ENCODE results near the gene DNAJB12. TPM values are rescaled to one million over a fixed set of nuclear protein-coding genes. Genes with fewer than 3 reads are reported as not detected.
A peak's percentile ranks its signal among the peaks of the same experiment; 100 is the strongest.

DNAJB12 gene
- total and polyA plus RNA-seq, 10 of the 15 experiments (the other 5 are each of a cell fraction or from before 2014, with no cell fraction given), result 4.6 to 31.6 (median 18.8) TPM

DNA sequence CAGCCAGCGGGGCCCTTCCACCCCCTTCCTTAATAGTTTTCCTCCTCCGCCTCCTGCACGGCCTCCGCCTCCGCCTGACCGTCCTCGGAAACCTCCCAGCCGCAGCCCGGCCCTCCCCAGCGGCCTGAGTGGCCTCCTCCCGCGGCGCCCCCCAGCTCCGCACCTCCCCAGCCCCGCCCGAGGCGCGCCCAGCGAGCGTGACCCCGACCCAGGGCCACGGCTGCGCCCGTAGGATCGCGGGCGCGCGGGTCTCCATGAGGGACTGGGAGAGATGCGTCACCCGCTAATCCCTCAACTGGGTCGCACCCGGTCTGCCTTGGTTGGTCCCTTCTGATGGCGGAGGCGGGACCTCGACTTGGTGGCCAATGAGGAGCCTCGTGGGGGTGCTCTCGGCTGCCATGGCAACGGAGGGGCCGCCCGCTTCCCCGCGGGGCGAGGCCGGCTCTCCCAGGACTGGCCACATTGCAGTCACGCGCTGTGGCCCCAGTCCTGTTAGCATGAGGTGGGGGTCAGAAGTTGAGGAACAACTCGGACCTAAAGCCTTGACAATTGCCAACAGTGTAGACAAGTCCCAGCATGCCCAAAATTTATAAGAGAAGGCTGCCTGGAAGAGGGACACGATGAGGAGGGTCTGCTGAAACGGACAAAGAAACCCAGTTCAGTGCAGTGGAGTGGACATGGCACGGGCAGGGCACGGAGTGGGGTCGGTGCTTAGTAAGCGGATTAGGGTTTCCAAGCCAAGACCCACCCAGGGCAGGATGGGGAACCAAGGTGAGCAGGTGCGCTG, 56.7 kb downstream of the DNAJB12 start (continued):
- TF ChIP-seq SUZ12 (IDR thresholded peaks at IDR 0.05; ENCODE audit: unreplicated experiment) (no peak), KDM1A (IDR thresholded peaks at IDR 0.05; ENCODE audit: borderline replicate concordance) (no peak), YY1 (IDR thresholded peaks at IDR 0.05; ENCODE audit: low read depth, low read length) (peak; percentile 67; the same call in 1 of the 2 replicates), BACH1 (IDR thresholded peaks at IDR 0.05; ENCODE audit: borderline replicate concordance) (peak; percentile 56), NR2C1 (IDR thresholded peaks at IDR 0.05) (peak; percentile 40; the same call in 1 of the 2 replicates), NFYB (IDR thresholded peaks at IDR 0.05; ENCODE audit: insufficient read depth, low read depth, low read length) (peak; percentile 91), CHD1 (IDR thresholded peaks at IDR 0.05; ENCODE audit: low read depth, low read length) (peak; percentile 35; the same call in 1 of the 2 replicates), RELA (IDR thresholded peaks at IDR 0.05; ENCODE audit: borderline replicate concordance, partially characterized antibody) (peak; percentile 46), SMC3 (IDR thresholded peaks at IDR 0.05; ENCODE audit: borderline replicate concordance, low read length) (no peak), TCF3 (IDR thresholded peaks at IDR 0.05; ENCODE audit: borderline replicate concordance, insufficient read depth, low read depth, low read length) (peak; percentile 76; the same call in 1 of the 2 replicates), ZSCAN29 (IDR thresholded peaks at IDR 0.05) (0 out of 2 replicates have a peak, but pooled peaks have one; percentile 26), BMI1 (IDR thresholded peaks at IDR 0.05; ENCODE audit: borderline replicate concordance) (peak; percentile 99), SP1 (IDR thresholded peaks at IDR 0.05; ENCODE audit: low read depth, low read length) (peak; percentile 91), TCF7 (IDR thresholded peaks at IDR 0.05; ENCODE audit: borderline replicate concordance) (no peak), LARP7 (IDR thresholded peaks at IDR 0.05) (peak; percentile 11; the same call in 1 of the 2 replicates), ZNF24 (IDR thresholded peaks at IDR 0.05) (no peak), MYB (IDR thresholded peaks at IDR 0.05; ENCODE audit: borderline replicate concordance, low read depth, low read length) (no peak), HCFC1 (IDR thresholded peaks at IDR 0.05; ENCODE audit: low read length) (0 out of 2 replicates have a peak, but pooled peaks have one; percentile 1), RAD51 (IDR thresholded peaks at IDR 0.05) (peak; percentile 75)
- TF ChIP-seq, protein P1, sequence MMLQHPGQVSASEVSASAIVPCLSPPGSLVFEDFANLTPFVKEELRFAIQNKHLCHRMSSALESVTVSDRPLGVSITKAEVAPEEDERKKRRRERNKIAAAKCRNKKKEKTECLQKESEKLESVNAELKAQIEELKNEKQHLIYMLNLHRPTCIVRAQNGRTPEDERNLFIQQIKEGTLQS (IDR thresholded peaks at IDR 0.05; ENCODE audit: borderline replicate concordance, extremely low read depth, low read depth, low read length), result no peak
- TF ChIP-seq, protein P2, sequence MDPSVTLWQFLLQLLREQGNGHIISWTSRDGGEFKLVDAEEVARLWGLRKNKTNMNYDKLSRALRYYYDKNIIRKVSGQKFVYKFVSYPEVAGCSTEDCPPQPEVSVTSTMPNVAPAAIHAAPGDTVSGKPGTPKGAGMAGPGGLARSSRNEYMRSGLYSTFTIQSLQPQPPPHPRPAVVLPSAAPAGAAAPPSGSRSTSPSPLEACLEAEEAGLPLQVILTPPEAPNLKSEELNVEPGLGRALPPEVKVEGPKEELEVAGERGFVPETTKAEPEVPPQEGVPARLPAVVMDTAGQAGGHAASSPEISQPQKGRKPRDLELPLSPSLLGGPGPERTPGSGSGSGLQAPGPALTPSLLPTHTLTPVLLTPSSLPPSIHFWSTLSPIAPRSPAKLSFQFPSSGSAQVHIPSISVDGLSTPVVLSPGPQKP (IDR thresholded peaks at IDR 0.05; ENCODE audit: low read depth, low read length), result no peak
- TF ChIP-seq, protein P3, sequence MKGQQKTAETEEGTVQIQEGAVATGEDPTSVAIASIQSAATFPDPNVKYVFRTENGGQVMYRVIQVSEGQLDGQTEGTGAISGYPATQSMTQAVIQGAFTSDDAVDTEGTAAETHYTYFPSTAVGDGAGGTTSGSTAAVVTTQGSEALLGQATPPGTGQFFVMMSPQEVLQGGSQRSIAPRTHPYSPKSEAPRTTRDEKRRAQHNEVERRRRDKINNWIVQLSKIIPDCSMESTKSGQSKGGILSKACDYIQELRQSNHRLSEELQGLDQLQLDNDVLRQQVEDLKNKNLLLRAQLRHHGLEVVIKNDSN (IDR thresholded peaks at IDR 0.05; ENCODE audit: borderline replicate concordance, extremely low read length, insufficient read depth, low read depth, low read length), result peak; percentile 26
- TF ChIP-seq, protein P4, sequence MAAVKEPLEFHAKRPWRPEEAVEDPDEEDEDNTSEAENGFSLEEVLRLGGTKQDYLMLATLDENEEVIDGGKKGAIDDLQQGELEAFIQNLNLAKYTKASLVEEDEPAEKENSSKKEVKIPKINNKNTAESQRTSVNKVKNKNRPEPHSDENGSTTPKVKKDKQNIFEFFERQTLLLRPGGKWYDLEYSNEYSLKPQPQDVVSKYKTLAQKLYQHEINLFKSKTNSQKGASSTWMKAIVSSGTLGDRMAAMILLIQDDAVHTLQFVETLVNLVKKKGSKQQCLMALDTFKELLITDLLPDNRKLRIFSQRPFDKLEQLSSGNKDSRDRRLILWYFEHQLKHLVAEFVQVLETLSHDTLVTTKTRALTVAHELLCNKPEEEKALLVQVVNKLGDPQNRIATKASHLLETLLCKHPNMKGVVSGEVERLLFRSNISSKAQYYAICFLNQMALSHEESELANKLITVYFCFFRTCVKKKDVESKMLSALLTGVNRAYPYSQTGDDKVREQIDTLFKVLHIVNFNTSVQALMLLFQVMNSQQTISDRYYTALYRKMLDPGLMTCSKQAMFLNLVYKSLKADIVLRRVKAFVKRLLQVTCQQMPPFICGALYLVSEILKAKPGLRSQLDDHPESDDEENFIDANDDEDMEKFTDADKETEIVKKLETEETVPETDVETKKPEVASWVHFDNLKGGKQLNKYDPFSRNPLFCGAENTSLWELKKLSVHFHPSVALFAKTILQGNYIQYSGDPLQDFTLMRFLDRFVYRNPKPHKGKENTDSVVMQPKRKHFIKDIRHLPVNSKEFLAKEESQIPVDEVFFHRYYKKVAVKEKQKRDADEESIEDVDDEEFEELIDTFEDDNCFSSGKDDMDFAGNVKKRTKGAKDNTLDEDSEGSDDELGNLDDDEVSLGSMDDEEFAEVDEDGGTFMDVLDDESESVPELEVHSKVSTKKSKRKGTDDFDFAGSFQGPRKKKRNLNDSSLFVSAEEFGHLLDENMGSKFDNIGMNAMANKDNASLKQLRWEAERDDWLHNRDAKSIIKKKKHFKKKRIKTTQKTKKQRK (IDR thresholded peaks at IDR 0.05; ENCODE audit: low read depth, low read length), result no peak; the same call in 1 of the 2 replicates
- TF ChIP-seq, protein P5, sequence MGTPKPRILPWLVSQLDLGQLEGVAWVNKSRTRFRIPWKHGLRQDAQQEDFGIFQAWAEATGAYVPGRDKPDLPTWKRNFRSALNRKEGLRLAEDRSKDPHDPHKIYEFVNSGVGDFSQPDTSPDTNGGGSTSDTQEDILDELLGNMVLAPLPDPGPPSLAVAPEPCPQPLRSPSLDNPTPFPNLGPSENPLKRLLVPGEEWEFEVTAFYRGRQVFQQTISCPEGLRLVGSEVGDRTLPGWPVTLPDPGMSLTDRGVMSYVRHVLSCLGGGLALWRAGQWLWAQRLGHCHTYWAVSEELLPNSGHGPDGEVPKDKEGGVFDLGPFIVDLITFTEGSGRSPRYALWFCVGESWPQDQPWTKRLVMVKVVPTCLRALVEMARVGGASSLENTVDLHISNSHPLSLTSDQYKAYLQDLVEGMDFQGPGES (IDR thresholded peaks at IDR 0.05), result peak; percentile 78

Measured in GM12878 (cell line).